HEK293 (cell line): ENCODE data around the gene CST7.

Experiments
- CTCF ChIA-PET: fragments of 350-600 bp; formaldehyde crosslinking; extraction: SDS; loops from one replicate; lab custom pipeline; 2021; ENCODE audit warnings: antibody characterized with exemption; lab: Yijun Ruan, JAX
- POLR2A ChIA-PET: fragments of 300-600 bp; formaldehyde crosslinking; extraction: SDS; loops from one replicate; lab custom pipeline; 2020; ENCODE audit warnings: antibody characterized with exemption, inconsistent platforms; lab: Yijun Ruan, JAX
- H3K27ac ChIP-seq: fragments of 200-500 bp; sonication (Bioruptor generic); 2 replicates; pipeline ENCODE4 v1.5.1; 2014; ENCODE audit warnings: low read depth, low read length, control low read depth, inconsistent platforms; ENCODE audit errors: extremely low read depth
- H3K36me3 ChIP-seq, 2 experiments: fragments of 200-500 bp in 1 of 2; sonication (Bioruptor generic) in 1 of 2; 1 replicate in 1 of 2; 2 replicates in 1 of 2; pipeline ENCODE4 v1.5.1; 2014 to 2017; ENCODE audit warnings: inconsistent platforms in 2 of 2, low read length in 2 of 2; ENCODE audit not compliant: control insufficient read depth in 2 of 2, insufficient read depth in 1 of 2
- H3K4me1 ChIP-seq: fragments of 200-500 bp; sonication (Bioruptor generic); 2 replicates; pipeline ENCODE4 v1.5.1; 2014; ENCODE audit warnings: mild to moderate bottlenecking, low read length, inconsistent platforms; ENCODE audit not compliant: control insufficient read depth, insufficient read depth
- H3K4me3 ChIP-seq: 2 replicates; pipeline ENCODE4 v1.5.1; 2011; ENCODE audit warnings: low read depth, mild to moderate bottlenecking, control low read depth, low read length, moderate library complexity
- H3K9me3 ChIP-seq: fragments of 200-500 bp; sonication (Bioruptor generic); 2 replicates; pipeline ENCODE4 v1.5.1; 2014; ENCODE audit warnings: low read depth, low read length, inconsistent platforms; ENCODE audit not compliant: control insufficient read depth, insufficient read depth
- ATF2 ChIP-seq: fragments of 450-650 bp; formaldehyde crosslinking; IDR thresholded peaks from 2 replicates; pipeline ENCODE4 v1.5.1; 2016; ENCODE audit warnings: missing biosample characterization, missing genetic modification characterization, low read depth
- EGR2 ChIP-seq: fragments of 450-650 bp; formaldehyde crosslinking; IDR thresholded peaks from 2 replicates; pipeline ENCODE4 v1.5.1; 2016; ENCODE audit warnings: low read depth, missing biosample characterization, missing genetic modification characterization
- IKZF3 ChIP-seq: fragments of 450-650 bp; IDR thresholded peaks from 2 replicates; pipeline ENCODE4 v1.5.0; 2018; ENCODE audit warnings: missing biosample characterization, mild to moderate bottlenecking, missing genetic modification characterization, moderate library complexity
- SP7 ChIP-seq: fragments of 450-650 bp; formaldehyde crosslinking; IDR thresholded peaks from 2 replicates; pipeline ENCODE4 v1.5.1; 2016; ENCODE audit warnings: missing biosample characterization, missing genetic modification characterization
- YY1 ChIP-seq: fragments of 450-650 bp; formaldehyde crosslinking; IDR thresholded peaks from 2 replicates; pipeline ENCODE4 v1.5.1; 2018; ENCODE audit warnings: missing biosample characterization, missing genetic modification characterization
- ZBTB7A ChIP-seq: fragments of 450-650 bp; formaldehyde crosslinking; IDR thresholded peaks from 2 replicates; pipeline ENCODE4 v1.5.1; 2016; ENCODE audit warnings: low read depth, missing biosample characterization, missing genetic modification characterization
- ZFP37 ChIP-seq: fragments of 450-650 bp; formaldehyde crosslinking; IDR thresholded peaks from 2 replicates; pipeline ENCODE4 v1.5.1; 2016; ENCODE audit warnings: missing biosample characterization, missing genetic modification characterization
- ZNF221 ChIP-seq: fragments of 450-650 bp; formaldehyde crosslinking; IDR thresholded peaks from 2 replicates; pipeline ENCODE4 v1.5.1; 2017; ENCODE audit warnings: missing biosample characterization, missing genetic modification characterization, borderline replicate concordance
- ZNF24 ChIP-seq: fragments of 450-650 bp; formaldehyde crosslinking; IDR thresholded peaks from 2 replicates; pipeline ENCODE4 v1.5.1; 2016; ENCODE audit warnings: missing biosample characterization, missing genetic modification characterization
- ZNF473 ChIP-seq: fragments of 450-650 bp; formaldehyde crosslinking; IDR thresholded peaks from 2 replicates; pipeline ENCODE4 v1.5.1; 2017; ENCODE audit warnings: missing biosample characterization, missing genetic modification characterization
- ZNF529 ChIP-seq: fragments of 450-650 bp; formaldehyde crosslinking; IDR thresholded peaks from 2 replicates; pipeline ENCODE4 v1.5.1; 2017; ENCODE audit warnings: missing genetic modification characterization, missing biosample characterization; ENCODE audit not compliant: insufficient replicate concordance
- ZNF549 ChIP-seq: fragments of 450-650 bp; IDR thresholded peaks from 2 replicates; pipeline ENCODE4 v1.5.1; 2018; ENCODE audit warnings: missing biosample characterization, missing genetic modification characterization, mild to moderate bottlenecking, inconsistent platforms, moderate library complexity
- ZNF629 ChIP-seq: fragments of 450-650 bp; formaldehyde crosslinking; IDR thresholded peaks from 2 replicates; pipeline ENCODE4 v1.5.1; 2017; ENCODE audit warnings: missing biosample characterization, missing genetic modification characterization
- ZNF654 ChIP-seq: fragments of 450-650 bp; formaldehyde crosslinking; IDR thresholded peaks from 2 replicates; pipeline ENCODE4 v1.5.1; 2016; ENCODE audit warnings: low read depth, missing biosample characterization, missing genetic modification characterization
- ZNF660 ChIP-seq: fragments of 450-650 bp; IDR thresholded peaks from 2 replicates; pipeline ENCODE4 v1.5.1; 2018; ENCODE audit warnings: missing biosample characterization, mild to moderate bottlenecking, missing genetic modification characterization
- ZNF664 ChIP-seq: fragments of 450-650 bp; formaldehyde crosslinking; IDR thresholded peaks from 2 replicates; pipeline ENCODE4 v1.5.1; 2016; ENCODE audit warnings: missing biosample characterization, missing genetic modification characterization
- ZNF768 ChIP-seq: fragments of 450-650 bp; formaldehyde crosslinking; IDR thresholded peaks from 2 replicates; pipeline ENCODE4 v1.5.1; 2018; ENCODE audit warnings: missing biosample characterization, mild to moderate bottlenecking, missing genetic modification characterization
- ZNF791 ChIP-seq: fragments of 450-650 bp; formaldehyde crosslinking; IDR thresholded peaks from 2 replicates; pipeline ENCODE4 v1.5.1; 2016; ENCODE audit warnings: missing biosample characterization, missing genetic modification characterization
- TF ChIP-seq, protein P1 (sequence below): fragments of 450-650 bp; formaldehyde crosslinking; IDR thresholded peaks from 2 replicates; pipeline ENCODE4 v1.5.1; 2016; ENCODE audit warnings: missing biosample characterization, missing genetic modification characterization

The CST7 gene

GRCh38 chr20:24992487-24993205 lies 43.6 kb downstream of the CST7 start, which contains the start of gene APMAP (continued):
- TF ChIP-seq, protein P1, sequence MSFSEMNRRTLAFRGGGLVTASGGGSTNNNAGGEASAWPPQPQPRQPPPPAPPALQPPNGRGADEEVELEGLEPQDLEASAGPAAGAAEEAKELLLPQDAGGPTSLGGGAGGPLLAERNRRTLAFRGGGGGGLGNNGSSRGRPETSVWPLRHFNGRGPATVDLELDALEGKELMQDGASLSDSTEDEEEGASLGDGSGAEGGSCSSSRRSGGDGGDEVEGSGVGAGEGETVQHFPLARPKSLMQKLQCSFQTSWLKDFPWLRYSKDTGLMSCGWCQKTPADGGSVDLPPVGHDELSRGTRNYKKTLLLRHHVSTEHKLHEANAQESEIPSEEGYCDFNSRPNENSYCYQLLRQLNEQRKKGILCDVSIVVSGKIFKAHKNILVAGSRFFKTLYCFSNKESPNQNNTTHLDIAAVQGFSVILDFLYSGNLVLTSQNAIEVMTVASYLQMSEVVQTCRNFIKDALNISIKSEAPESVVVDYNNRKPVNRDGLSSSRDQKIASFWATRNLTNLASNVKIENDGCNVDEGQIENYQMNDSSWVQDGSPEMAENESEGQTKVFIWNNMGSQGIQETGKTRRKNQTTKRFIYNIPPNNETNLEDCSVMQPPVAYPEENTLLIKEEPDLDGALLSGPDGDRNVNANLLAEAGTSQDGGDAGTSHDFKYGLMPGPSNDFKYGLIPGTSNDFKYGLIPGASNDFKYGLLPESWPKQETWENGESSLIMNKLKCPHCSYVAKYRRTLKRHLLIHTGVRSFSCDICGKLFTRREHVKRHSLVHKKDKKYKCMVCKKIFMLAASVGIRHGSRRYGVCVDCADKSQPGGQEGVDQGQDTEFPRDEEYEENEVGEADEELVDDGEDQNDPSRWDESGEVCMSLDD = no peak
- TF ChIP-seq EGR2 (tag by site-specific recombination) (0 out of 2 replicates have a peak, but pooled peaks have one; percentile 13), ZNF24 (0 out of 2 replicates have a peak, but pooled peaks have one; percentile 23), ZNF664 (tag by site-specific recombination) (no peak), ZNF791 (tag by site-specific recombination) (no peak), SP7 (tag by site-specific recombination) (peak; percentile 71), ATF2 (0 out of 2 replicates have a peak, but pooled peaks have one; percentile 2), ZNF221 (no peak), ZNF768 (tag by site-specific recombination) (no peak), YY1 (tag by site-specific recombination) (no peak), IKZF3 (tag by site-specific recombination) (no peak; the same call in 1 of the 2 replicates), ZNF629 (tag by site-specific recombination) (peak; percentile 83), ZNF549 (tag by site-specific recombination) (no peak), ZNF473 (no peak), ZNF660 (0 out of 2 replicates have a peak, but pooled peaks have one; percentile 33), ZFP37 (tag by site-specific recombination) (0 out of 2 replicates have a peak, but pooled peaks have one; percentile 31), ZBTB7A (tag by site-specific recombination) (no peak), ZNF529 (tag by site-specific recombination) (no peak)

- H3K4me1 ChIP-seq = no peaks in the 10 kb centered on the region; the same call in none of the 2 replicates
- peaks cover 0 to 9% of the 10 kb centered on the region in 2 experiments; a peak in 1 of 3 replicates for H3K36me3 ChIP-seq
- no peak overlapping the region for H3K4me3 ChIP-seq
- TF ChIP-seq IKZF3 (tag by site-specific recombination) (no peak), ZNF654 (tag by site-specific recombination) (peak; percentile 44)
- POLR2A ChIA-PET = interaction anchor here (0.6 to 1.1 kb wide), 3 partner anchors 239 to 640 kb away, joined by 3 to 4 read pairs (median 4); partner anchors contain the start of gene GINS1
- H3K9me3 ChIP-seq = no peaks in the 10 kb centered on the region
- CTCF ChIA-PET = interaction anchor here (0.7 to 4.3 kb wide), 19 partner anchors 10 to 1108 kb away, joined by 3 to 70 read pairs (median 4); no protein-coding TSS in a partner anchor
- peak overlapping the region; percentile 47; the same call in 1 of the 2 replicates for H3K27ac ChIP-seq
These were observed 44.5 kb downstream of the CST7 start for GRCh38 chr20:24993337-24994185.
